ENCODE results near the gene MSMB.

DNA sequence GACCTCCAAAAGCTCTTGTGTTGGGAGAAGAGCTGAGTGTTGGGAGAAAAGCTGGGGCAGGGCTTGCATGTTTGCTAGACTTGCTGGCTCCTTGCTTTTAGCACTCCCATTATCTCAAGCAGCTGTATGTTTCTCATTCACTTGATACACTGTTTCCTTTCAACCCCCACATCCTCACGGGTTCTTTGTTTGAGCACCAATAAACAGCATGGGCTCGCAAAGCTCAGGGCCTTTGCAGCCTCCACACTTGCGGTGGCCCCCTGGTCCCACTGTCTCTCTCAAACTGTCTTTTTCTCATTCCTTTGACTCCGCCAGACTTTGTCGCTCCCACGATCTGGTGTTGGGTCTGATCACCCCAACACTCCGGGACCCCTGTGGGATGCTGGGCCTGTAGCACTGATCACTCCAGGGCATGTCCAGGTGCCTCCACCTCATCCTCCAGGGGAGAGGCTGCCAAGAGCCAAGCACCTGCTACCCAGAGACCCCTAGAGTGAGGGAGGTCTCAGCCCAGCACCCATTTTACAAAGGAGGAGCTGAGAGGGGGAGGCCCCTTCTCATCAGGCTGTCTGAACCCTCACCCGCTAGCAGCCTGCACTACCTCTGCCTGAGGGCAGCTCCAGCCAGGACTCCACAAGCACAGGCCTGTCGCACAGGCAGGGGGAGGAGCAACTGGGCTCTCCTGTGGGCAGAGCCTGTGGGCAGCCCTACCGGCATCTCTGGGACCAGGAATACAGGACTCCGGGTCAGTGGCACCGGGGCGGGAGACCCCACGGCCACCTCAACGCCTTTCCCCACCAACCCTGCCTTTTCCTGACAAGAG, 49.1 kb upstream of the MSMB start:
- TF ChIP-seq, protein P1, sequence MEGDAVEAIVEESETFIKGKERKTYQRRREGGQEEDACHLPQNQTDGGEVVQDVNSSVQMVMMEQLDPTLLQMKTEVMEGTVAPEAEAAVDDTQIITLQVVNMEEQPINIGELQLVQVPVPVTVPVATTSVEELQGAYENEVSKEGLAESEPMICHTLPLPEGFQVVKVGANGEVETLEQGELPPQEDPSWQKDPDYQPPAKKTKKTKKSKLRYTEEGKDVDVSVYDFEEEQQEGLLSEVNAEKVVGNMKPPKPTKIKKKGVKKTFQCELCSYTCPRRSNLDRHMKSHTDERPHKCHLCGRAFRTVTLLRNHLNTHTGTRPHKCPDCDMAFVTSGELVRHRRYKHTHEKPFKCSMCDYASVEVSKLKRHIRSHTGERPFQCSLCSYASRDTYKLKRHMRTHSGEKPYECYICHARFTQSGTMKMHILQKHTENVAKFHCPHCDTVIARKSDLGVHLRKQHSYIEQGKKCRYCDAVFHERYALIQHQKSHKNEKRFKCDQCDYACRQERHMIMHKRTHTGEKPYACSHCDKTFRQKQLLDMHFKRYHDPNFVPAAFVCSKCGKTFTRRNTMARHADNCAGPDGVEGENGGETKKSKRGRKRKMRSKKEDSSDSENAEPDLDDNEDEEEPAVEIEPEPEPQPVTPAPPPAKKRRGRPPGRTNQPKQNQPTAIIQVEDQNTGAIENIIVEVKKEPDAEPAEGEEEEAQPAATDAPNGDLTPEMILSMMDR (IDR thresholded peaks at IDR 0.05; ENCODE audit: low read length) = no peak
- TF ChIP-seq EZH2 (optimal IDR thresholded peaks at IDR 0.05; ENCODE audit: low read depth, low read length) (no peak), EZH2phosphoT487 (IDR thresholded peaks at IDR 0.05; ENCODE audit: low read length) (no peak)
